GM19023 (cell line): ENCODE measurements around the gene SLC25A2.
"Not testable (repeated sequence)": the region's sequence is repeated elsewhere in the genome, so short reads cannot be mapped to it uniquely, and the experiment has no call there.

Experiments
- ATAC-seq: cut with Tn5 transposase; IDR thresholded peaks from one replicate; pipeline ENCODE4 v1.9.1; 2021; ENCODE audit warnings: mild to moderate bottlenecking, moderate library complexity; ENCODE audit not compliant: unreplicated experiment

SLC25A2 gene

GRCh38 chr5:141316963-141317362 lies 13.1 kb upstream of the SLC25A2 start:
- ATAC-seq: not testable (repeated sequence)

GRCh38 chr5:141313711-141314110 lies 9.9 kb upstream of the SLC25A2 start:
- ATAC-seq: no peak

- ATAC-seq: no peak
Measured at GRCh38 chr5:141306630-141307029, 2.8 kb upstream of the SLC25A2 start.

- ATAC-seq: no peak
Measured at GRCh38 chr5:141298376-141298775, 5.5 kb downstream of the SLC25A2 start.

- ATAC-seq: no peak
Measured at GRCh38 chr5:141272906-141273305, 30.9 kb downstream of the SLC25A2 start.

- ATAC-seq: no peak
Measured at GRCh38 chr5:141269195-141269594, 34.7 kb downstream of the SLC25A2 start.

- ATAC-seq: no peak
Measured at GRCh38 chr5:141261238-141261546, 42.7 kb downstream of the SLC25A2 start.

- ATAC-seq: no peak
Measured at GRCh38 chr5:141260458-141261237, 43.2 kb downstream of the SLC25A2 start.

GRCh38 chr5:141258948-141259347 lies 44.9 kb downstream of the SLC25A2 start:
- ATAC-seq: no peak

GRCh38 chr5:141258464-141258863 lies 45.4 kb downstream of the SLC25A2 start:
- no peak for ATAC-seq
